Cardiac fibroblast (primary cell): Measurements from ENCODE around the gene RUFY3.

ENCODE experiments used
- DNase-seq, 2 donors: peaks; one replicate each; pipeline versions ENCODE4 v3.0.0 to v3.0.0-alpha.2; 2010; ENCODE audit warnings: low read depth in 2 of 2
- H3K4me3 ChIP-seq, 2 donors: replicated peaks in 1 of 2; 1 replicate in 1 of 2; 2 replicates in 1 of 2; pipeline ENCODE4 v1.5.1; 2011; ENCODE audit warnings: low read depth in 2 of 2, low read length in 2 of 2, mild to moderate bottlenecking in 2 of 2, moderate library complexity in 1 of 2
- CTCF ChIP-seq: IDR thresholded peaks from one replicate; pipeline ENCODE4 v1.5.1; 2011; ENCODE audit warnings: low read depth, mild to moderate bottlenecking, low read length, inconsistent platforms

Gene RUFY3

DNA sequence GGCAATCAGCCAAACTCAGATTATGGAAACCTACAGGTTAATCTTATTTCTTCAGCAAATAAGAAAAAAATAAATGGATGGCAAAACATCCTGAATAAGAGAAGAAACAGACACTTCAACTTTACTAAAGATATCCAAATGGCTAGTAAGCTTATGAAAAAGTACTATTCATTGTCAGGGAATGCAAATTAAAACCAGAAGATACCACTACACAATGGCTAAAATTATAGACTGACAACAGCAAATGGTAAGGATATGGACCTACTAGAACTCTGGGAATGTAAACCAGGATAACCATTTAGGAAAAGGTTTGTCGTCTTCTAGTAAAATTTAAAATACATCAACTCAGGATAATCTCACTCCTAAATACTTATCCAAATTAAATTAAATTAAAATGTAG is 93.6 kb downstream of the RUFY3 start:
- H3K4me3 ChIP-seq, result no peak overlapping the region
- DNase-seq, result no peak
- TF ChIP-seq CTCF, result no peak

- no peak for DNase-seq
- H3K4me3 ChIP-seq, result no peak overlapping the region
- no peak for TF ChIP-seq CTCF
Observed at GRCh38 chr4:70816894-70817293, 95.1 kb downstream of the RUFY3 start.

DNA sequence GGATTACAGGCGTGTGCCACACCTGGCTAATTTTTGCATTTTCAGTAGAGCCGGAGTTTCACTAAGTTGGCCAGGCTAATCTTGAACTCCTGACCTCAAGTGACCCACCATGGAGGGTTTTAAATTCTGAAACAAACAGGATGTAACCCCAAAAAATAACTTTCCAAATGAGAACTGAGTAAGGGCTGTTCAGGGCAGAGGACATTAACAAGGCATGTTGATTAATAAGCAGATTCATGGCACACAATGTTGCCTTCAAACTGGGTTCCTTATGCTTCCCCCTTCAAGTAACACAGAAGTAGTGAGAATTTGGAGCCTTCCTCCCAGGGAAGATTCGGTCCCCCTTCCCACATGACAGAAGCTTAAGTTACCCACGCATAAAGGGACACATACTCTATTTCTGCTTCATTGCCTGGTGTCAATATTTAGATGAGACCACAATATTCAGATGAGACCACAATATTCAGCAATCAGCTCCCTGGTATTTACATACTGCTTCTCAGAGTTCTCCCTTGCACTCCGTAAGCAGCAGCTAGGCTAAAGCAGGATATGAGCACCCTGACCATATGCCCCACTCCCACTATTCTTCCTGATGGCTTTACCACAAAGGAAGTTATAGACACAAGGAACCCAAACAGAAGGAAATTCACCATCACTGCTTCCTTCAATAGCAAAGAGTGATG is 96.5 kb downstream of the RUFY3 start:
- H3K4me3 ChIP-seq, result no peak overlapping the region
- DNase-seq, result no peak
- no peak for TF ChIP-seq CTCF

DNA sequence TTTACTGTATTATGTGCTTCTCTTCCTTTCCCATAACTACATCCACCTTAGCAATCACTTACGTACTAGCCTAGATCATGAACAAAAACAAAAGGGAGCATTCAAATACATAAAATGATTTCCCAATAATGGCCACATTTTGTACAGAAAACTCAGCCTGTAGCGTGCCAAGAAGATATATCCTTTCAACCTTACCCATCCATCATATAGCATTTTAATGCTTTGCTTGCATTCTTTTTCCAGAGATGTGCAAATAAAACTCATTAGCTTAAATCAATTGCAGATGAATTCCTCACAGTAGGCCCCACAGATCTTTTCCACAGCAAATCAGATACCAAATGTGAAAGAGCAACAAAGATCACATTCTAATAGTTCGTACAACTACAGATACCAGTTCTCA is 97.2 kb downstream of the RUFY3 start:
- no peak for DNase-seq
- no peak overlapping the region for H3K4me3 ChIP-seq
- no peak for TF ChIP-seq CTCF

DNA sequence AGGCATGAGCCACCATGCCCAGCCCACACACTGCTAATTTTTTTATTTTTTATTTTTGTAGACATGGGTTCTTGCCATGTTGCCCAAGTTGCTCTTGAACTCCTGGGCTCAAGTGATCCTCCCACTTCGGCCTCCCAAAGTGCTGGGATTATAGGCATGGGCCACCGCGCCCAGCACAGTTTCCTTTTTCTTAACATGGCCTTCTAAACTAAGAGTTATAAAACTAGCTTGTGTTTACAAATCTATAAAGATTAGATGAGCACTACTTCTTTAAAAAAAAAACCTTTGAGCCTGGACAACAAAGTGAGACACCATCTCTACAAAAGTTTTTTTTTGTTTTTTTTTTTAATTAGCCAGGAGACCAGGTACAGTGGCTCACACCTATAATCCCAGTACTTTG is 107.3 kb downstream of the RUFY3 start:
- no peak overlapping the region for H3K4me3 ChIP-seq
- TF ChIP-seq CTCF, result no peak
- DNase-seq, result no peak

GRCh38 chr4:70829492-70829891 is 107.7 kb downstream of the RUFY3 start:
- no peak for DNase-seq
- no peak overlapping the region for H3K4me3 ChIP-seq
- TF ChIP-seq CTCF, result no peak

GRCh38 chr4:70830054-70830453 is 108.3 kb downstream of the RUFY3 start:
- TF ChIP-seq CTCF, result no peak
- DNase-seq, result no peak
- H3K4me3 ChIP-seq, result no peak overlapping the region
